IPS-20b (cell line): Measurements from ENCODE around the gene KCNH5.

Experiments used
- H3K27ac ChIP-seq: one replicate; pipeline ENCODE4 v1.5.1; 2013; ENCODE audit warnings: low read length
- H3K27me3 ChIP-seq: 2 replicates; pipeline ENCODE4 v1.6.1; 2013; ENCODE audit warnings: mild to moderate bottlenecking, low read length, inconsistent platforms; ENCODE audit not compliant: insufficient read depth
- H3K36me3 ChIP-seq: 2 replicates; pipeline ENCODE4 v1.6.1; 2013; ENCODE audit warnings: low read depth, mild to moderate bottlenecking, inconsistent platforms, low read length, moderate library complexity; ENCODE audit not compliant: insufficient read depth
- H3K4me1 ChIP-seq: 2 replicates; pipeline ENCODE4 v1.6.1; 2013; ENCODE audit warnings: mild to moderate bottlenecking, control low read depth, inconsistent platforms, low read length, moderate library complexity; ENCODE audit not compliant: insufficient read depth
- H3K4me3 ChIP-seq: 2 replicates; pipeline ENCODE4 v1.5.1; 2013; ENCODE audit warnings: mild to moderate bottlenecking, low read length, inconsistent platforms
- H3K9ac ChIP-seq: 2 replicates; pipeline ENCODE4 v1.6.1; 2013; ENCODE audit warnings: low read depth, mild to moderate bottlenecking, inconsistent platforms, low read length, moderate library complexity
- H3K9me3 ChIP-seq: 2 replicates; pipeline ENCODE4 v1.6.1; 2013; ENCODE audit warnings: mild to moderate bottlenecking, low read depth, low read length, inconsistent platforms; ENCODE audit not compliant: insufficient read depth

Gene KCNH5

GRCh38 chr14:62670526-62670925 is 374.7 kb downstream of the KCNH5 start:
- Histone ChIP-seq H3K4me1 (no peaks in the 10 kb centered on the region), H3K27me3 (no peaks in the 10 kb centered on the region), H3K9ac (no peak overlapping the region), H3K9me3 (no peaks in the 10 kb centered on the region), H3K4me3 (no peak overlapping the region), H3K36me3 (no peaks in the 10 kb centered on the region), H3K27ac (no peak overlapping the region)

- Histone ChIP-seq H3K4me1 (peaks cover 14% of the 10 kb centered on the region; the same call in 1 of the 2 replicates), H3K27me3 (no peaks in the 10 kb centered on the region), H3K27ac (no peak overlapping the region), H3K36me3 (no peaks in the 10 kb centered on the region), H3K4me3 (no peak overlapping the region), H3K9ac (no peak overlapping the region), H3K9me3 (no peaks in the 10 kb centered on the region)
These were observed 377.8 kb downstream of the KCNH5 start for GRCh38 chr14:62667421-62667914.

- H3K4me3 ChIP-seq, result no peak overlapping the region
- no peaks in the 10 kb centered on the region for H3K36me3 ChIP-seq
- no peaks in the 10 kb centered on the region for H3K27me3 ChIP-seq
- H3K9me3 ChIP-seq, result no peaks in the 10 kb centered on the region
- H3K27ac ChIP-seq, result no peak overlapping the region
- peaks cover 21% of the 10 kb centered on the region; the same call in 1 of the 2 replicates for H3K4me1 ChIP-seq
- no peak overlapping the region for H3K9ac ChIP-seq
These were observed 380.0 kb downstream of the KCNH5 start for GRCh38 chr14:62665286-62665685.

- Histone ChIP-seq H3K27ac (no peak overlapping the region), H3K27me3 (no peaks in the 10 kb centered on the region), H3K9me3 (no peaks in the 10 kb centered on the region), H3K36me3 (no peaks in the 10 kb centered on the region), H3K9ac (no peak overlapping the region), H3K4me3 (no peak overlapping the region), H3K4me1 (peaks cover 23% of the 10 kb centered on the region; the same call in 1 of the 2 replicates)
These were observed 381.8 kb downstream of the KCNH5 start for GRCh38 chr14:62663456-62663821.

- Histone ChIP-seq H3K9ac (no peak overlapping the region), H3K27ac (no peak overlapping the region), H3K36me3 (no peaks in the 10 kb centered on the region), H3K4me1 (peaks cover 28% of the 10 kb centered on the region), H3K4me3 (peak overlapping the region; percentile 41; the same call in 1 of the 2 replicates), H3K9me3 (no peaks in the 10 kb centered on the region), H3K27me3 (no peaks in the 10 kb centered on the region)
These were observed 382.3 kb downstream of the KCNH5 start for GRCh38 chr14:62662811-62663455.

GRCh38 chr14:62661818-62662217 is 383.4 kb downstream of the KCNH5 start:
- Histone ChIP-seq H3K36me3 (no peaks in the 10 kb centered on the region), H3K4me3 (no peak overlapping the region), H3K9me3 (no peaks in the 10 kb centered on the region), H3K4me1 (peaks cover 35% of the 10 kb centered on the region), H3K9ac (no peak overlapping the region), H3K27ac (no peak overlapping the region), H3K27me3 (no peaks in the 10 kb centered on the region)

- peaks cover 30% of the 10 kb centered on the region for H3K4me1 ChIP-seq
- no peaks in the 10 kb centered on the region for H3K36me3 ChIP-seq
- H3K4me3 ChIP-seq, result no peak overlapping the region
- no peaks in the 10 kb centered on the region for H3K9me3 ChIP-seq
- H3K9ac ChIP-seq, result no peak overlapping the region
- H3K27ac ChIP-seq, result no peak overlapping the region
- no peaks in the 10 kb centered on the region for H3K27me3 ChIP-seq
These were observed 386.6 kb downstream of the KCNH5 start for GRCh38 chr14:62658631-62659030.

- H3K9me3 ChIP-seq, result no peaks in the 10 kb centered on the region
- peak overlapping the region; percentile 23; the same call in 1 of the 2 replicates for H3K4me3 ChIP-seq
- no peak overlapping the region for H3K27ac ChIP-seq
These were observed 387.9 kb downstream of the KCNH5 start for GRCh38 chr14:62657376-62657775.

GRCh38 chr14:62655166-62655565 is 390.1 kb downstream of the KCNH5 start:
- H3K9ac ChIP-seq, result no peak overlapping the region
- H3K27me3 ChIP-seq, result no peaks in the 10 kb centered on the region
- H3K27ac ChIP-seq, result no peak overlapping the region
- no peak overlapping the region for H3K4me3 ChIP-seq
- no peaks in the 10 kb centered on the region for H3K36me3 ChIP-seq
- peaks cover 16% of the 10 kb centered on the region for H3K4me1 ChIP-seq
- H3K9me3 ChIP-seq, result no peaks in the 10 kb centered on the region

More at GRCh38 chr14:62657376-62657775, 387.9 kb downstream of the KCNH5 start:
- H3K36me3 ChIP-seq, result no peaks in the 10 kb centered on the region
- no peaks in the 10 kb centered on the region for H3K27me3 ChIP-seq
- peaks cover 23% of the 10 kb centered on the region for H3K4me1 ChIP-seq
- no peak overlapping the region for H3K9ac ChIP-seq

GRCh38 chr14:62654641-62655040 is 390.6 kb downstream of the KCNH5 start:
- Histone ChIP-seq H3K27ac (no peak overlapping the region), H3K36me3 (no peaks in the 10 kb centered on the region), H3K4me3 (no peak overlapping the region), H3K9me3 (no peaks in the 10 kb centered on the region), H3K27me3 (no peaks in the 10 kb centered on the region), H3K4me1 (peaks cover 16% of the 10 kb centered on the region), H3K9ac (no peak overlapping the region)
